Brain microvascular endothelial cell (primary cell): ENCODE measurements around the gene IL1B.
A peak's percentile ranks its signal among the peaks of the same experiment; 100 is the strongest.

Experiments
- DNase-seq: peaks from one replicate; pipeline ENCODE4 v3.0.0-alpha.2; 2020
- H3K27ac ChIP-seq: fragments of 250-450 bp; sonication (Bioruptor Pico); 2 replicates; pipeline ENCODE4 v1.5.1; 2020; ENCODE audit warnings: mild to moderate bottlenecking, moderate library complexity
- H3K27me3 ChIP-seq: fragments of 250-450 bp; sonication (Bioruptor Pico); replicated peaks from 2 replicates; pipeline ENCODE4 v1.5.1; 2020; ENCODE audit warnings: mild to moderate bottlenecking
- H3K36me3 ChIP-seq: fragments of 250-450 bp; sonication (Bioruptor Pico); replicated peaks from 2 replicates; pipeline ENCODE4 v1.5.1; 2020; ENCODE audit warnings: mild to moderate bottlenecking
- H3K4me3 ChIP-seq: 2 replicates; pipeline ENCODE4 v1.5.1; 2011; ENCODE audit warnings: low read depth, mild to moderate bottlenecking, control low read depth, low read length, moderate library complexity
- in situ Hi-C: cut with HindIII; loops from 2 replicates; pipeline ENCODE4 v1.10.0; 2017; ENCODE audit warnings: low sequenced_read_pairs, low pct_ligation_motif_present
- TF ChIP-seq, protein P1 (sequence below): IDR thresholded peaks from 2 replicates; pipeline ENCODE4 v1.5.1; 2011; ENCODE audit warnings: low read depth, mild to moderate bottlenecking, moderate library complexity, low read length, control low read depth, inconsistent platforms; ENCODE audit errors: missing control alignments

IL1B gene

DNA sequence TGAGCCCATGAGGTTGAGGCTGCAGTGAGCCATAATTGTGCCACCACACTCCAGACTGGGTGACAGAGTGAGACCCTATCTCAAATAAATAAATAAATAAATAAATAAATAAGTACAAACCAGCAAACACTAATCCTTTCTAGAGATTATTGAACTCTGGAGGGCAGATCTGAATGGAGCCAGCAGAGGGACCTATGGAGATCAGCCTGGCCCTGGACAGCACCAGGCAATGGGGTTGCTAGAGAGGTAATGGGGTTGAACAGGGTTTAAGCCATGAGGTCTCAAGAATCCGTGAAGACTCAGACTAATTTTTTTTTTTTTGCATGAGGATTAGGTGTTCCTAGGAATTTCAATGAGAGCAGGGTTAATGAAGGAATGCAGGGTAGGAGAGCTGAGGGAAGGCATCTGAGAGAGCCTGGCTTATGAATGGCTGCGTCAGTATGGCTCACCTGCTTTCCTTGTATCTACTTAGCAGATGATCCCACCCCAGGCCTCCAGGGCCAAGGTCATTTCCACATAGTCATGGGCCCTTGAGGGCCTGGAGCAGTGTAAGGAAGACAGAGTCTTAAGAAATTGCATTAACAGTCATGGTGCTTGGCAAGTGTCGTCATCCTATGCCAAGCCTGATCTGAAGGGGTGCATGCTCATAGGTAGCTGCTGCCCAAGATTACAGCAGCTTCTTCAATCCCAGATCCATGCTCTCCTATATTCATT lies 39.8 kb upstream of the IL1B start:
- in situ Hi-C loops: no loop called here
- Histone ChIP-seq H3K4me3 (no peak overlapping the region), H3K36me3 (no peaks in the 10 kb centered on the region), H3K27me3 (no peaks in the 10 kb centered on the region), H3K27ac (no peak overlapping the region)
- TF ChIP-seq, protein P1, sequence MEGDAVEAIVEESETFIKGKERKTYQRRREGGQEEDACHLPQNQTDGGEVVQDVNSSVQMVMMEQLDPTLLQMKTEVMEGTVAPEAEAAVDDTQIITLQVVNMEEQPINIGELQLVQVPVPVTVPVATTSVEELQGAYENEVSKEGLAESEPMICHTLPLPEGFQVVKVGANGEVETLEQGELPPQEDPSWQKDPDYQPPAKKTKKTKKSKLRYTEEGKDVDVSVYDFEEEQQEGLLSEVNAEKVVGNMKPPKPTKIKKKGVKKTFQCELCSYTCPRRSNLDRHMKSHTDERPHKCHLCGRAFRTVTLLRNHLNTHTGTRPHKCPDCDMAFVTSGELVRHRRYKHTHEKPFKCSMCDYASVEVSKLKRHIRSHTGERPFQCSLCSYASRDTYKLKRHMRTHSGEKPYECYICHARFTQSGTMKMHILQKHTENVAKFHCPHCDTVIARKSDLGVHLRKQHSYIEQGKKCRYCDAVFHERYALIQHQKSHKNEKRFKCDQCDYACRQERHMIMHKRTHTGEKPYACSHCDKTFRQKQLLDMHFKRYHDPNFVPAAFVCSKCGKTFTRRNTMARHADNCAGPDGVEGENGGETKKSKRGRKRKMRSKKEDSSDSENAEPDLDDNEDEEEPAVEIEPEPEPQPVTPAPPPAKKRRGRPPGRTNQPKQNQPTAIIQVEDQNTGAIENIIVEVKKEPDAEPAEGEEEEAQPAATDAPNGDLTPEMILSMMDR: peak; percentile 18
- DNase-seq: no peak

DNA sequence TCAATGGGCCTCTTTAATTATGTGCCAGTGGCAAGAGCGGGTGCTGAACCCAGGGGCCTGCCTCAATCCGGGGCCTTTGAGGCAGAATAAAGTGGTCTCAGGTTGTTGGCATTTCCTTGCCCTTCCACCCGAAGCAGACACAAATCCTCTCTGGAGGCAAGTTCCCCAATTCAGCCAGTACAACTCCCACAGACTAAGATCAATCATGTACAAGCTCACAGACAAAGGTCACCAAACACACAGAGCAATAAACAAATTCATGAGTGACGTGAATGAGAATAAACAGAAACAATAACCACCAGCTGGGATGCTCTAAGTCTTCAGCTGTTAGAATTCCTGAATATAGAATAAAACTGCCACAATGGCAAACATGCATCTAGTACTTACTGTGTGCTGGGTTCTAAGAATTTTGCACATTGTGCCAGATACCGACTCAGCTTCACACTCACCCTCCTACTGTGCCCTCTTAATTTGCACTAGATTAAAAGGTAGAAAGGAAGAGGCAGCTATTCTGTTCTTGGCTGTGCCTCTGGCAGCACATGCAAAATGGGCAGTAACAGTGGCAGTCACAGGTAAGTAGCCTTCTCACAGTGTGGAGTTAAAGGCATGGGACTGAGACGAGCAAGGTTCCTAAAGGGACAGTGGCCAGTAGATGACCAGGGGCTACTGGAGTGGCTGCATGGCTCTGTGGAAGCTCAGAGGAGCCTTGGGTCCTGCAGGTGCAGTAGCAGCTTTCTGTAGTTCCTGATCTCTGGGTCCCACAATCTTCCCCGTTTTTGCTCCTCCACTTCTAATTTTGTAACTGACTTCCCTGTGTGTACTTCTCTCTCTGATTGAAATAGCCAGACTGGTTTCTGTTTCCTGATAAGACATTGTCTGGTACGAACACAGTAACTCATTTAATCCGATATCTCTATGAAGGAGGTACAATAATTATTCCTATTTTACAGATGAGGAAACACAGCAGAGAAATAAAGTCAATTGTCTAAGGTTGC lies 34.6 kb upstream of the IL1B start:
- TF ChIP-seq, protein P1: no peak
- in situ Hi-C loops: no loop called here
- H3K27ac ChIP-seq: no peak overlapping the region
- DNase-seq: no peak
- no peak overlapping the region for H3K4me3 ChIP-seq
- no peaks in the 10 kb centered on the region for H3K36me3 ChIP-seq
- no peaks in the 10 kb centered on the region for H3K27me3 ChIP-seq

- in situ Hi-C loops: no loop called here
- Histone ChIP-seq H3K36me3 (no peaks in the 10 kb centered on the region), H3K27ac (no peak overlapping the region), H3K4me3 (no peak overlapping the region), H3K27me3 (no peaks in the 10 kb centered on the region)
- DNase-seq: no peak
- TF ChIP-seq, protein P1: no peak
Observed at GRCh38 chr2:112869258-112869842, 32.8 kb upstream of the IL1B start.

DNA sequence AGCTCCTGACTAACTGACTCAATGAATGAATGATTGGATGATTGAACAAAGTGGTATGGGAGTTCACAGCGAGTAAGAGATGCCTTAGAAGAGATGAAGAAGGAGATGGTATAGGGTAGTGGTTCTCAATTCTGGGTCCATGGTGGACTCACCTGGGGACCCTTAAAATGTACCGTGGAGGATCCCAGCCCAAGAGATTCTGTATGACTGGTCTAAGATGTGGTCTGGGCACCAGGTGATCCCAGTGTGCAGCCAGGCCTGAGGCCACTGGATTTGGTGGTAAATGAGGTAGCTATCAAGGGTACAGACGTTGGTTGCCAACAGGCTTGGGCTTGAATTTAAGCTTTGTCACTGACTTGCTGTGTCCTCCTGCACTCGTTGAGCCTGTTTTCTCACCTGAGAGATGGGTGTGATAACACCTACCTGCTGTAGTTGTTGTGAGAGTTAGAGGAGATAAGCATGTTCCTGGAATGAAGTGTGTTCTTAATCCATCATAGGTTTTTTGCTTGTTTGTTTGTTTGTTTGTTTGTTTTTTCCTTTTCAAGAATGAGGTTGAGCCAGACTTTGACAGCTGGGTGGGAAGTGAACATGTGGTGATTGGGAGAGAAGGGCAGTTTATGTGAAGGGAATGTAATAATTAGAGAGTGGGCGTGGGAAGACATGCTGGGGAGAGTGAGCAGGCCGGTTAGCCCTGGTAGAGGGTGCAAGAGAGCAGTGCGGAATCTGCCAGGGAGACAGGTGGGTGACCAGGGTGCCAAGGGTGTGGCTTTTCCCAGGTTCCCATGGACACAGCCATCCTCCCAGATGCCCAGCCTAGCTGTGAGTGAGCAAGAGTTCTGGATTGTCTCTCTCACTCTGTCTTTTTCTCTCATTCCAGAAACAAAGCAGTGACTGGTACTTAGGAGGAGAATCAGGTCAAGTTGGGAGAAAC lies 31.4 kb upstream of the IL1B start:
- Histone ChIP-seq H3K36me3 (no peaks in the 10 kb centered on the region), H3K27ac (no peak overlapping the region), H3K4me3 (no peak overlapping the region), H3K27me3 (no peaks in the 10 kb centered on the region)
- no peak for DNase-seq
- in situ Hi-C loops: no loop called here
- TF ChIP-seq, protein P1: no peak

- TF ChIP-seq, protein P1: no peak
- Histone ChIP-seq H3K4me3 (no peak overlapping the region), H3K36me3 (no peaks in the 10 kb centered on the region), H3K27ac (no peak overlapping the region), H3K27me3 (no peaks in the 10 kb centered on the region)
- DNase-seq: no peak
- in situ Hi-C loops: no loop called here
Observed at GRCh38 chr2:112866128-112866835, 29.7 kb upstream of the IL1B start.
